Pancreas (tissue), 10 donors: Measurements from ENCODE around the gene PCP2. TPM values are rescaled to one million over a fixed set of nuclear protein-coding genes. Genes with fewer than 3 reads are reported as not detected.

ENCODE experiments used
- ATAC-seq, 4 donors: fragments of 200-7000 bp; cut with Tn5 transposase; one replicate each; pipeline versions ENCODE4 v1.8.0 to v1.9.1; 2020; ENCODE audit warnings: mild to moderate bottlenecking in 4 of 4, moderate library complexity in 4 of 4
- DNase-seq, 6 donors: peaks; one replicate each; pipeline ENCODE4 v3.0.0-alpha.2; 2020
- FAIRE-seq: peaks from 2 replicates; lab custom pipeline; 2012; peaks lifted over from hg19 to GRCh38; lab: Jason Lieb, UNC
- H3K27ac ChIP-seq, 4 donors: fragments of 200-600 bp; sonication (generic); 1 replicate in 3 of 4; 2 replicates in 1 of 4; pipeline versions ENCODE4 v1.5.0 to v1.8.0; 2020
- H3K27me3 ChIP-seq, 4 donors: fragments of 200-600 bp; one replicate each; pipeline ENCODE4 v1.8.0; 2021
- H3K36me3 ChIP-seq, 3 donors: fragments of 200-600 bp; sonication (generic) in 1 of 3; one replicate each; pipeline versions ENCODE4 v1.5.0 to v1.8.0; 2020 to 2021
- H3K4me1 ChIP-seq, 3 donors: fragments of 200-600 bp; one replicate each; pipeline ENCODE4 v1.8.0; 2021
- H3K4me3 ChIP-seq, 4 donors: fragments of 200-600 bp; sonication (generic) in 2 of 4; one replicate each; pipeline versions ENCODE4 v1.5.0 to v1.8.0; 2020 to 2021
- H3K9me3 ChIP-seq, 4 donors: fragments of 200-600 bp; one replicate each; pipeline ENCODE4 v1.8.0; 2021
- WGBS, 2 donors: extraction: QIAGEN DNeasy Blood & Tissue Kit; methylation state at CpG; one replicate each; pipeline ENCODE4 v1.1.7; 2013; 5-methylcytosine and 5-hydroxymethylcytosine counted together
- intact Hi-C, 3 donors: fragments of 100-400 bp; cut with DNase I; formaldehyde crosslinking; loops; one replicate each; pipeline versions ENCODE4 v1.11.1 to v1.14.2; 2022
- polyA plus RNA-seq, 2 donors: library from polyadenylated mRNA; stranded (reverse); fragments of 200-250 nt; gene quantifications; one replicate each; pipeline ENCODE4 v1.2.3, GENCODE V29; 2013
- total RNA-seq, 6 donors: library from RNA; stranded (reverse); fragmentation: NEBNext Ultra II Directional in 4 of 6; extraction: Animal tissue kit (Norgen Biotek cat#: 25700) in 4 of 6; gene quantifications; one replicate each; pipeline versions ENCODE4 v1.2.1 to v1.2.4, GENCODE V29; 2021 to 2023
- TF ChIP-seq, protein P1 (sequence below), 4 donors: fragments of 200-600 bp; sonication (generic) in 3 of 4; IDR thresholded peaks; one replicate each; pipeline versions ENCODE4 v1.5.0 to v1.8.0; 2021; ENCODE audit warnings: antibody characterized with exemption in 4 of 4
- donor health status: healthy with polysubstance abuse.
- donor health status: DM: no; HTN: no; CAD: no; lungs with moderate emphysema.
- donor health status: DM: no; HTN: no; CAD: no.
- donor health status: control.
- donor health status: control.
- donor health status: Bipolar disorder and iron deficiency.
- donor health status: DM: yes; HTN: yes; CAD: no.
- donor health status: DM: no; HTN: no; CAD: no.
- donor health status: DM: no; HTN: no; CAD: no.
- donor health status: DM: yes; HTN: yes; CAD: no.

Gene PCP2
- total and polyA plus RNA-seq, 8 donors = 1.1 to 35.6 (median 2.2) TPM

DNA sequence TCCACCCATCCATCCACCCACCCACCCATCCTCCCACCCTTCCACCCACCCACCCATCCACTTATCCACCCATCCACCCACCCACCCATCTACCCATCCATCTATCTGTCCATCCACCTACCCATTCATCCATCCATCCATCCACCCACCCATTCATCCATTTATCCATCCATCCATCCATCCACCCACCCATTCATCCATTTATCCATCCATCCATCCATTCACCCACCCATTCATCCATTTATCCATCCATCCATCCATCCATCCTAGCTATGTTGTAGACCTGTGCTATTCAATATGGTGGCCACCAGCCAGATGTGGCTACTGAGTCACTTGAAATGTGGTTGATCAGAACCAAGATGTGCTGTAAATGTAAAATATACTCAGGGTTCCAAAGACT lies 32.8 kb downstream of the PCP2 start:
- no peak overlapping the region for H3K27ac ChIP-seq
- H3K4me1 ChIP-seq = peaks cover 5 to 13% (median 5%) of the 10 kb centered on the region in 3 donors
- ATAC-seq (no peak), FAIRE-seq (no peak), DNase-seq (no peak)
- H3K9me3 ChIP-seq = no peaks in the 10 kb centered on the region
- no peaks in the 10 kb centered on the region for H3K27me3 ChIP-seq
- no peak overlapping the region for H3K4me3 ChIP-seq
- intact Hi-C loops = no loop called here
- TF ChIP-seq, protein P1, sequence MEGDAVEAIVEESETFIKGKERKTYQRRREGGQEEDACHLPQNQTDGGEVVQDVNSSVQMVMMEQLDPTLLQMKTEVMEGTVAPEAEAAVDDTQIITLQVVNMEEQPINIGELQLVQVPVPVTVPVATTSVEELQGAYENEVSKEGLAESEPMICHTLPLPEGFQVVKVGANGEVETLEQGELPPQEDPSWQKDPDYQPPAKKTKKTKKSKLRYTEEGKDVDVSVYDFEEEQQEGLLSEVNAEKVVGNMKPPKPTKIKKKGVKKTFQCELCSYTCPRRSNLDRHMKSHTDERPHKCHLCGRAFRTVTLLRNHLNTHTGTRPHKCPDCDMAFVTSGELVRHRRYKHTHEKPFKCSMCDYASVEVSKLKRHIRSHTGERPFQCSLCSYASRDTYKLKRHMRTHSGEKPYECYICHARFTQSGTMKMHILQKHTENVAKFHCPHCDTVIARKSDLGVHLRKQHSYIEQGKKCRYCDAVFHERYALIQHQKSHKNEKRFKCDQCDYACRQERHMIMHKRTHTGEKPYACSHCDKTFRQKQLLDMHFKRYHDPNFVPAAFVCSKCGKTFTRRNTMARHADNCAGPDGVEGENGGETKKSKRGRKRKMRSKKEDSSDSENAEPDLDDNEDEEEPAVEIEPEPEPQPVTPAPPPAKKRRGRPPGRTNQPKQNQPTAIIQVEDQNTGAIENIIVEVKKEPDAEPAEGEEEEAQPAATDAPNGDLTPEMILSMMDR (IDR thresholded peaks at IDR 0.05) = no peak
- H3K36me3 ChIP-seq = no peaks in the 10 kb centered on the region

DNA sequence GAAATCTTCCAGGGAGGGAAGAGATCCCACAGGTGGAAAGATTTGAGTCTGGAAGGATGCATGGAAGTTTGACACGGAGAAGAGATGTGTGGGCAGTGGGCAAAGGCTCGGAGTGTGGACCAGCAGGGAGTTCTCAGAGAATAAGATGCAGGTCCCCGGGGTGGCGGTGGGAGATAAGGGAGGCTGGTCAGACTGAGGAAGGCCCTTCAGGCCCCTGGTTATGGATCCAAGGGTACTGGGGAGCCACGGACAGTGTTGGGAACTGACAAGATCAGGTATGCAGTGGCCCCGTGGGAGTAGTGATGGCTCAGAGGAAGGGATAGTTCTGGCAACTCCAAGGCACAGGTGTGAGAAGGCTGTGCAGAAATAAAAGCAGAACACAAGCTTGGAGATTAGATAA lies 35.3 kb downstream of the PCP2 start:
- peaks cover 5 to 13% (median 5%) of the 10 kb centered on the region in 3 donors for H3K4me1 ChIP-seq
- peak in 1 of 6 donors; percentile 13 for DNase-seq
- H3K27me3 ChIP-seq = no peaks in the 10 kb centered on the region
- intact Hi-C loops = no loop called here
- no peak for FAIRE-seq
- no peaks in the 10 kb centered on the region for H3K9me3 ChIP-seq
- no peak overlapping the region for H3K27ac ChIP-seq
- TF ChIP-seq, protein P1 (IDR thresholded peaks at IDR 0.05) = no peak
- no peak overlapping the region for H3K4me3 ChIP-seq
- no peak for ATAC-seq
- WGBS, 2 donors = 64 to 71% methylated on average over 6 of the region's 6 CpGs
- H3K36me3 ChIP-seq = no peaks in the 10 kb centered on the region

DNA sequence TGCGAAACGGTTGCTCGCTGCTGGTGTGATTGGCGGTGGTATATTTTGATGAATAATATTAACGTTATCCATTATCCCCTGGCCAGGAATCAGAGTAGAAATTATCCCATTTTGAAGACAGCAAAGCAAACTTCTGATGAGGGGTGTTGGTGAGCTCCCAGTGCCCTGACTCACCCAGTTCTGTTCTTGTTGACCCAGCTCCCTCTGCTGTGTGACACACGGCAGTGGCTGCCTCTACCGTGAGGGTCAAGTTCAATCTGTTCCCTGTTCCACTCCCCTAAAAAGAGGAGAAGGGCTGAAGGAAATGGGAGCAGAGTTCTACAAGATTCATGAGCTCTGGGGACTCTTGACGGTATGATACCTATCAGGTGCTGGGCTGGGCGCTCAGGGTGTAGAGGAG lies 35.8 kb downstream of the PCP2 start:
- no peak overlapping the region for H3K4me3 ChIP-seq
- ATAC-seq = peak in 3 of 4 donors; percentile 33 to 35 (median 33)
- FAIRE-seq = no peak
- no peaks in the 10 kb centered on the region for H3K9me3 ChIP-seq
- H3K36me3 ChIP-seq = no peaks in the 10 kb centered on the region
- intact Hi-C loops = no loop called here
- DNase-seq = peak in 1 of 6 donors; percentile 41
- H3K27me3 ChIP-seq = no peaks in the 10 kb centered on the region
- no peak overlapping the region for H3K27ac ChIP-seq
- WGBS, 2 donors = 61 to 67% methylated on average over 9 of the region's 9 CpGs
- peaks cover 5 to 10% (median 5%) of the 10 kb centered on the region in 3 donors for H3K4me1 ChIP-seq
- TF ChIP-seq, protein P1 (IDR thresholded peaks at IDR 0.05) = no peak

DNA sequence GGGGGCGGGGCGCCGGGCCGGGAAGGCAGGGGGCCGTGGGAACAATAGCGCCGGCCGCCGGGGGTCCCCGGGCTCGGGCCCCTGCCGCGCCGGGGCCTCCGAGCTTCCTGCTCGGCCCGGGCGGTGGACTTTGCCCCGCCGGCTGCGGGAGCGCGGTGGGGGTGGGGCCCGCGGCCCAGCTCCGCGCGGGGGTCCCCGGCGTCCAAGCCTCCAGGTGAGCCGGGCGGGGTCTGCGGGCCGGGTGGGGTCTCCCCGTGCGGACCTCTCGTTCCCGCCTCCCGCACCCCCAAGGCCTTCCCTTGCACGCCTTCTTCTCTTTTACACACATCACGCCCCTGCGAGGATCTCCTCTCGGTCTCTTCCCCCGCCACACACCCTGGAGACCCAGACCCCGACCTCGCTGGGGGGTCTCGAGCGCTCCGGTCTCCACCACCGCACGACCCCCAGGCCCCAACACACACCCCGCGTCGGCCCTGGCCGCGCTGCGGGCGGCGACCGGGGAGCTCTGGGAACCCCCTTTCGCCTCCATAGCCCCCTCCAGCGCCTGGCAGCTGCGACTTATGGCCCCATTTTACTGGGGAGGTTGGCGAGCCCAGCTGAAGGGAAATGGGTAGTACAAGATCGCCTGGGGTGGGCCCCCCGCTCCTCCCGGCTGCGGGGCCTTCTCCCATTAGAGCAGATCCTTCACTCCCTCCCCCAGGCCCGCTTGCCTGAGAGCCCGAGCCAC lies 37.1 kb downstream of the PCP2 start:
- Histone ChIP-seq H3K36me3 (no peaks in the 10 kb centered on the region), H3K9me3 (no peaks in the 10 kb centered on the region), H3K4me3 (peak overlapping the region; percentile 35 to 72 (median 55)), H3K27ac (peak overlapping the region in 3 of 4 donors; percentile 28 to 58 (median 37)), H3K4me1 (peaks cover 0 to 5% (median 5%) of the 10 kb centered on the region in 3 donors), H3K27me3 (no peaks in the 10 kb centered on the region)
- FAIRE-seq (no peak), DNase-seq (peak in 5 of 6 donors; percentile 18 to 72 (median 51)), ATAC-seq (peak; percentile 49 to 65 (median 60))
- TF ChIP-seq, protein P1 (IDR thresholded peaks at IDR 0.05) = no peak
- intact Hi-C loops = no loop called here
- 2% methylated on average over 30 to 68 of the region's 70 CpGs for WGBS, 2 donors
